Measurements from ENCODE around the gene CRYGC.

DNA sequence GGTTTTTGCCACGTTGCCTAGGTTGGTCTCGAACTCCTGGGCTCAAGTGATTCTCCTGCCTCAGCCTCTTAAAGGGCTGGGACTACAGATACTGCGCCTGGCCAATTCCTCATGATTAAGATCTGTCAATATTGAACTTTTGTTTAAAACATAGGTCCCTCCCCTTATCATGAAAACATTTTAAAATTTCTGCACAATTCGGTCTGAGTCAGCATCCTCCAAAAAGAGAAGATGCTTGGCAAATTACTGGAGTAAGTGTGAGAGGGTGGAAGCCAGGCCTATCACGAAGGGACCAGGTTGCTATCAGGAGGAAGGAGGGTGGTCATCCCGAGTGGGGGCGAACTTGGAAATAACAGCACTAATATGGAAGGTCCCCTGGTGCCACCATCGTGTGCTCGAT lies 44.5 kb upstream of the CRYGC start:
- TF ChIP-seq SUZ12 (IDR thresholded peaks at IDR 0.05) (no peak), SP1 (IDR thresholded peaks at IDR 0.05) (no peak), FOXM1 (IDR thresholded peaks at IDR 0.05; ENCODE audit: borderline replicate concordance) (no peak)
- TF ChIP-seq, protein P1, sequence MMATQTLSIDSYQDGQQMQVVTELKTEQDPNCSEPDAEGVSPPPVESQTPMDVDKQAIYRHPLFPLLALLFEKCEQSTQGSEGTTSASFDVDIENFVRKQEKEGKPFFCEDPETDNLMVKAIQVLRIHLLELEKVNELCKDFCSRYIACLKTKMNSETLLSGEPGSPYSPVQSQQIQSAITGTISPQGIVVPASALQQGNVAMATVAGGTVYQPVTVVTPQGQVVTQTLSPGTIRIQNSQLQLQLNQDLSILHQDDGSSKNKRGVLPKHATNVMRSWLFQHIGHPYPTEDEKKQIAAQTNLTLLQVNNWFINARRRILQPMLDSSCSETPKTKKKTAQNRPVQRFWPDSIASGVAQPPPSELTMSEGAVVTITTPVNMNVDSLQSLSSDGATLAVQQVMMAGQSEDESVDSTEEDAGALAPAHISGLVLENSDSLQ (IDR thresholded peaks at IDR 0.05), result no peak

Data from HEK293T (cell line).